Stimulated activated CD8-positive, alpha-beta memory T cell treated with anti-CD3 and anti-CD28 coated beads, Interleukin-12 subunit alpha, Interleukin-12 subunit beta, amount 100 ng/mL, for 24 hours (primary cell): ENCODE data around the gene TSPEAR.
"Not testable (repeated sequence)": the region's sequence is repeated elsewhere in the genome, so short reads cannot be mapped to it uniquely, and the experiment has no call there.

Experiments
- DNase-seq: peaks from one replicate; pipeline ENCODE4 v3.0.0-alpha.2; 2020; ENCODE audit errors: extremely low read depth

The TSPEAR gene

DNA sequence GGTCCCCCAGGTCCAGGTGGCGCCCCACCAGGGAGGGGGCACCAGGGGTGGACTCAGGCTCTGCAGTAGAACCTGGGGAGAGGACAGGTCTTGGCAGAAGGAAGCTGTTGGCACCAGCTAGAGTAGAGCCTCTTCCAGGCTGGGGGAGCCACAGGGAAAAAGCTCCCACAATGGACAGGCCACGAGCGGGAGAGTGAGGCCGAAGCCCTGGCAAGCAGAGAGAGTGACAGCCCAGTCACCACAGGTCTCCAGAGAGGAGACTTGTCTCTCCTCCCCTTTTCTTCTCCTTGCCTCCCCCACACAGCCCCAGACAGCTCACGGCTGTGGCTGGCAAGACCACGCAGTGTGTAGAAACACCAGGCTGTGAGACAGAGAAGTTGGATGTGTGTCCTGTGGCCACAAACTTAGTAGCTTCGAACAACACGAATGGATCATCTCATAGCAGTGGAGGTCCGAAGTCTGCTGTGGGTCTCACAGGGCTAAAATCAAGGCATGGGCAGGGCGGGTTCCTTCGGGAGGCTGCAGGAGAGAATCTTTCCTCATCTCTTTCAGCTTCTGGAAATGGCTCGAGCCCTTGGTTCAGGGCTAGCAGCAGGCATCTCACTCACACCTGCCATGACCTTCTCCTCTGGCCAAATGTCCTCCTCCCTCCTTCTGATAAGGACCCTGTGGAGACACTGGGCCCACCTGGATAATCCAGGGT, 60.2 kb downstream of the TSPEAR start:
- no peak for DNase-seq

DNA sequence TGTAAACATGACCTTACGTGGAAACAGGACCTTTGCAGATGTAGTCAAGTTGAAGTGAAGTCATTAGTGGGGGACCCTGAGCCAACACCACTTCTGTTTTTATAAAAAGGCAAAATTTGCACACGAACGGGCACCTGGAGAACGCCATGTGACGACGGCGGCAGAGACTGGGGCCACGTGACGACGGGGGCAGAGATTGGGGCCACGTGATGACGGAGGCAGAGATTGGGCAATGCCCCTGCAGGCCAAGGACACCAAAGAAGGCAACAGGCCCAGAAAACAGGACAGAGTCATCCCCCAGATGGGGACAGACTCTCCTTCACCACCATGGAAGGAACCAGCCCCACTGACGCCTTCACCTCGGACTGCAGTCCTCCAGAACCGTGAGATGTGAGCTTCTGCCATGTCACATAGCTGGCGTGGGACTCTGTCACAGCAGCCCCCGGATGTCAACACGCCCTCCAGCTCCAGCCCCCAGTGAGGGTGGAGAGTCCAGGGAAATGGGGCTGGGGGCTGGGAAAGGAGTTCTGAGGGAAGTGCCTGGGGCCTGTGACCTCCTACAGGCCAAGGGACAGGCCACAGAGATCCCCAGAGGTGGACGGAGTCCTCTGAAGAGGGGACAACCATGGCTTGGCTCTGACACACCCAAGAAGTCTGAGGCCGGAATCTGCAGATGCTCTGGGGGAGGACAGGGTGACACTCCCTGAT, 61.0 kb downstream of the TSPEAR start:
- no peak for DNase-seq

- DNase-seq, result no peak
These were observed 61.8 kb downstream of the TSPEAR start for GRCh38 chr21:44649521-44650100.

DNA sequence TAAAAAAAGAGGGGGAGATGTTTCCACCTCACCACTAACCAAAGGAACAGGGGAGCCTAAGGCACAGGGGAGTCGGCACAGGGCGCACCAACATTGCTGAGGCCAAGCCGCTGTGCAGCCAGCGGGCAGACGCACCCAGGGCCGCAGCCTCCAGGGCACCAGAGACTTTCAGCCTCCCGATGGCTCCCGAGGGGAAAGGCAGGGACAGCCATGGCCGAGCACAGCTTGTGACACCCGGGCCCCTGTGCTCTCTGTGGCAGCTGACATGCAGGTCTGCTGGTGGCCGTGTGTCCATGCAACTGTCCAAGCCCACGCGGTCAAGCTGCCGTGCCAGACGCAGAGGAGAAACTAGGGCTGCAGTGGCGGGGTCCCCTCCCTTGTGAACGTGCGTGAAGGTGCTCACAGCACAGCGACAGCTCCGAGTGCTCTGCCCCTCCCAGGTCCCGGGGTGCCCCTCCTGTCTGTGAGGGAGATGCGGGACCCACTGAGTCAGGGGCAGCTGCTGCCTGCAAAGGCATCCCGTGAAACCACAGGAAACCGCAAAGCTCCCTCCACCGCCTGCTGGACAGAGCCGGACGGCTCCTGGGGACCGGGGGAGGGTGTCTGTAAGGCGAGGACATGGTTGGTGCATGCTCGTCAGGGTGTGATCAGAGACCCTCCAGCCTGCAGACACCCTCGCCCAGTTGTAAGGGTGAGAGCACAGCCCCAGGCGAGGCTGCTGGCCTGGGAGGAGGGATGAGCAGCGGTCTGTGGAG, 62.6 kb downstream of the TSPEAR start:
- no peak for DNase-seq

GRCh38 chr21:44647222-44647552, 64.2 kb downstream of the TSPEAR start:
- DNase-seq, result no peak

DNA sequence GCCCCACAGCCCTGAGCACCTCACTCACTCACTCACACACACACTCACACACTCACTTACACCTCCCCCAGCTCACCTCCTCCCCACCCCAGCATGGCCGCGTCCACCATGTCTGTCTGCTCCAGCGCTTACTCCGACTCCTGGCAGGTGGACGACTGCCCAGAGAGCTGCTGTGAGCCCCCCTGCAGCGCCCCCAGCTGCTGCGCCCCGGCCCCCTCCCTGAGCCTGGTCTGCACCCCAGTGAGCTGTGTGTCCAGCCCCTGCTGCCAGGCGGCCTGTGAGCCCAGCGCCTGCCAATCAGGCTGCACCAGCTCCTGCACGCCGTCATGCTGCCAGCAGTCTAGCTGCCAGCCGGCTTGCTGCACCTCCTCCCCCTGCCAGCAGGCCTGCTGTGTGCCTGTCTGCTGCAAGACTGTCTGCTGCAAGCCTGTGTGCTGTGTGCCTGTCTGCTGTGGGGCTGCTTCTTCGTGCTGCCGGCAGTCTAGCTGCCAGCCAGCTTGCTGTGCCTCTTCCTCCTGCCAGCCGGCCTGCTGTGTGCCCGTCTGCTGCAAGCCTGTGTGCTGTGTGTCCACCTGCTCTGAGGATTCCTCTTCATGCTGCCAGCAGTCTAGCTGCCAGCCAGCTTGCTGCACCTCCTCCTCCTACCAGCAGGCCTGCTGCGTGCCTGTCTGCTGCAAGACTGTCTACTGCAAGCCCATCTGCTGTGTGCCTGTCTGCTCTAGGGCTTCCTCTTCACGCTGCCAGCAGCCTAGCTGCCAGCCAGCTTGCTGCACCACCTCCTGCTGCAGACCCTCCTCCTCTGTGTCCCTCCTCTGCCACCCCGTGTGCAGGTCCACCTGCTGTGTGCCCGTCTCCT, 64.8 kb downstream of the TSPEAR start, which contains the start of gene KRTAP10-11:
TSS of gene KRTAP10-11 (plus strand) at position 49 of the 856 bp plus-strand sequence. CDS start at position 94, 45 bp downstream.
- not testable (repeated sequence) for DNase-seq

DNA sequence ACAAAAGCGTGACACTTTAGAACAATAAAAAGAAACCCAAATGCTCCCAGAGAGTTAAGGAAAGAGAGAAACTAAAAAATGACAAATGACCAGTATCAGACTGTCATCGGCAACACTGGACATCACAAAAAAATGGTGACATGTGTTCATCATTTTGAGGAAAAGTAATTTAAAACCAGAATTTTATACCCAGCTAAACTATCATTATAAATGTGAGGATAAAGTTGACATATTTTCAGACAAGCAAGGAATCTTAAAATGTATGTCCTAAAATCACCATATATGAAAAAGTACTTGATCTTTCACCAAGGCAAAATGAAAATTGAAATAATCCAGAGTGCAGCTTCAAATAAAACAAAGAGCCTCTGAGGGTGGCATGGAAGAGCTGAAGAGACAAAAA, 66.5 kb downstream of the TSPEAR start:
- no peak for DNase-seq

- no peak for DNase-seq
These were observed 67.5 kb downstream of the TSPEAR start for GRCh38 chr21:44643741-44644310.

GRCh38 chr21:44640761-44641160, 70.6 kb downstream of the TSPEAR start:
- no peak for DNase-seq

- no peak for DNase-seq
These were observed 72.1 kb downstream of the TSPEAR start for GRCh38 chr21:44639331-44639655.

- not testable (repeated sequence) for DNase-seq
These were observed 72.7 kb downstream of the TSPEAR start for GRCh38 chr21:44638506-44639330.

GRCh38 chr21:44637851-44638348, 73.5 kb downstream of the TSPEAR start:
- DNase-seq, result not testable (repeated sequence)

GRCh38 chr21:44637018-44637850, 74.1 kb downstream of the TSPEAR start, which contains the start of gene KRTAP10-10:
KRTAP10-10 (plus strand) TSS chr21:44637356; CDS start chr21:44637418, 62 bp downstream.
- no peak for DNase-seq

GRCh38 chr21:44636209-44637017, 75.0 kb downstream of the TSPEAR start:
- no peak for DNase-seq

DNA sequence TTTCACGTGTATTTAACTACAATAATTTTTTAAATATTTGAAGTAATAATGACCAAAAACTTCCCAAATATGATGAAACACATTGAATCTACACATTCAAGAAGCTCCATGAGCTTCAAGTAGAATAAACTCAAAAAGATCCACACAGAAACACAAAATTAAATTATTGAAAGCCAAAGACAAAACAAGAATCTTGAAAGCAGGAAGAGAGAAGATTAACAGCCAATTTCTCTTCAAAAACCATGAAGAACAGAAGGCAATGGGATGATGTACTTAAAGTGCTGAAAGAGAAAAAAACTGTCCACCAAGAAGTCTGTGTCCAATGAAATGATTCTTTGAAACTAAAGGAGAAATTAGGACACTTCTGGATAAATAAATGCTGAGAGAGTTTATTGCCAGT, 79.3 kb downstream of the TSPEAR start:
- DNase-seq, result no peak

- DNase-seq, result no peak
These were observed 80.9 kb downstream of the TSPEAR start for GRCh38 chr21:44630440-44630839.

GRCh38 chr21:44628707-44629391, 82.5 kb downstream of the TSPEAR start:
- DNase-seq, result no peak

- DNase-seq, result not testable (repeated sequence)
These were observed 83.5 kb downstream of the TSPEAR start for GRCh38 chr21:44627831-44628233.
